Stimulated activated CD8-positive, alpha-beta memory T cell treated with anti-CD3 and anti-CD28 coated beads, Interleukin-7, amount 100 ng/mL, for 24 hours (primary cell): ENCODE measurements around the gene WFIKKN2.

Experiments
- DNase-seq: peaks from one replicate; pipeline ENCODE4 v3.0.0-alpha.2; 2020; ENCODE audit warnings: low read depth

Gene WFIKKN2

DNA sequence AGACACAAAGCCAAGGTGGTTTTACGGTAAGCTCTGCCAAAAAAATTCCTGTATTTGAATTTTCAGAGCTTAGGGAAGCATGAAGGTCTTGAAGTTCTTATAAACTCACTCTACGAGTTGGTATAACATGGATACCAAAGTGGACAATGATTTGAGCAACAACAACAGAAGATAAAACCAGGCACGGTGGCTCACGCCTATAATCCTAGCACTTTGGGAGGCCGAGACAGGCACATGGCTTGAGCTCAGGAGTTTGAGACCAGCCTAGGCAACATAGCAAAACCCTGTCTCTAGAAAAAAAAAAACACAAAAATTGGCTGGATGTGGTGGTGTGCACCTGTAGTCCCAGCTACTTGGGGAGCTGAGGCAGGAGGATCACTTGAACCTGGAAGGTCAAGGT, 43.7 kb downstream of the WFIKKN2 start:
- no peak for DNase-seq

- no peak for DNase-seq
These were observed 45.8 kb downstream of the WFIKKN2 start for GRCh38 chr17:50881182-50881581.

GRCh38 chr17:50882851-50883250, 47.5 kb downstream of the WFIKKN2 start:
- DNase-seq: no peak

DNA sequence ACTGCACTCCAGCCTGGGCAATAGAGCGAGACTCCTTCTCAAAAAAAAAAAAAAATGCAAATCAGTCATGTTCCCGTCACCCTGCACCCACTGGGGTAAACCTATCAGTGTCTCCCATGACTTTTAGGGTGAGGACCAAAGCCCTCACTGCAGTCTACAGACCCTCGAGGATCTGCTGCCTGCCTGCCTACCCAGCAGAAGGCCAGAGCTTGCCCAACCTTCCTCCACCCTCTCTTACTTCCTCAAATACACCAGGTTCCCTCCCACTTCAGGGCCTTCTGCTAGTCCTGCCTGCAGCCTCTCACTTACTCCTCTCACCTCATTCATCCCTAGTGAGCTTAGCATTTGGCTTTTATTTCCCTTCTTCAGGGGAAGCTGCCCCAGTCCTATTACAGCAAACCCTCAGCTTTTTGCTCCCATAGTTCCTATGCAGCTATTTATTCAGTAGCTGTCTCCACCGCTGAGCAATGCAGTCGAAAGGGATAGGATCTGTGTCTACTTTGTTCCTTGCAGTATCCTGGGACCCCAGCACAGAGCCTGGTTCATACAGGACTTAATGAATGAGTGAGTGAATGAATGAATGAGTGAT, 48.6 kb downstream of the WFIKKN2 start:
- no peak for DNase-seq

GRCh38 chr17:50884439-50885311, 49.3 kb downstream of the WFIKKN2 start:
- no peak for DNase-seq

- no peak for DNase-seq
These were observed 52.4 kb downstream of the WFIKKN2 start for GRCh38 chr17:50887705-50888245.

DNA sequence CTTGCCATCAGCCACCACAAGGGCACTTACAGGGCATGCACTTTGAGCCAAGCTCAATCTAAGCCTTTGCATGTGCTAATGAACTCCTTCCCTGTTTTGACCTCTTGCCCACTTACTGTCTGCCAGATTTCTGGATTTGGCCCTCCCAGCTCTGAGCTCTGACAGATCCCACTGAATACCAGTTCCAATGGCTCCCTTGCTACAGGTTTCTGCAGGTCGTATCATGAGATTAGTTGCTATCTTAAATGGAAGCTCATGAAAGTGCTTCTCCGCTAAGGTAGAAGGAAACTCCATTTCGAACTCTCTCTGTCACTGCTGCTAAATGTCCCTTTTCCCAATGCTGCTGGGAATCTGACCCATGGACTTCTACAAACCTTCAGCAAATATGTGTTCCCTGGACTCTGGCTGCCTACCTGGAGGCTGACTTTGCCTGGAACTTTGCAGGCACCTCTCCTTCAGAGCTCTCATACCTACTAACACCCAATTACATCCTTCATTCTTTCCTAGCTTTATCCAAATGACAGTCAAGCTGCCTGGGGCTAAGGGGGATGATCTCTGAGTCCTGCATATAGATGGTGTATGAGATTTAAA, 54.2 kb downstream of the WFIKKN2 start:
- DNase-seq: no peak

GRCh38 chr17:50890675-50891516, 55.5 kb downstream of the WFIKKN2 start:
- DNase-seq: no peak

DNA sequence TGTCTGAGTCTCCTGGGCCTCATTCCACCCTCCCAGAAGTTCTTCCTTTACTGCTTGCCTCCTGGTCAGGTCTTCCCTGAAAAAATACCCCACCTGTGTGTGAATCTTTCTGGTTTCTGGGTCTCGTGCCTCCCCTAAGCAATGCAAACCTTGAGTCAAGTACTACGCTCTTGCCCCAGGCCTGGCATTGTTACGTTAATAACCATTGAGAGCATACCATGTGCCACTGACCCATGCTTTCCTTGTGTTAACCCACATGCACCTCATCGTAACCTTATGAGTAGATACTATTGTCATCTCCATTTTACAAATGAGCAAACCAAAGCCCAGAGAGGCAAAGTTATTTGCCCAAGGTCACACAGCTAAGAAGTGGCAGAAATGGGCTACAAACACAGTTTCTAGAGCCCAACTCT, 56.2 kb downstream of the WFIKKN2 start:
- DNase-seq: no peak
